ENCODE results near the gene AOPEP. TPM values are rescaled to one million over a fixed set of nuclear protein-coding genes. Genes with fewer than 3 reads are reported as not detected.
A peak's percentile ranks its signal among the peaks of the same experiment; 100 is the strongest.

Gene AOPEP
- total RNA-seq, 1 experiment from 2014 or later, result 14.4 TPM

- H3K4me3 Mint-ChIP-seq, result no peak overlapping the region
- POLR2A ChIA-PET, result interaction anchor here (0.5 kb wide), 1 partner anchor 164 kb away, joined by 3 read pairs; no protein-coding TSS in a partner anchor
- H3K4me1 Mint-ChIP-seq, result peaks cover 48% of the 10 kb centered on the region
- CTCF ChIA-PET, result no interaction called here
- no peaks in the 10 kb centered on the region for H3K36me3 Mint-ChIP-seq
- peak overlapping the region; percentile 46; the same call in 1 of the 2 replicates for H3K27ac Mint-ChIP-seq
- ATAC-seq (no peak), DNase-seq (ENCODE audit: low spot score) (no peak)
- H3K27me3 Mint-ChIP-seq (ENCODE audit: low read depth), result no peaks in the 10 kb centered on the region
- no peaks in the 10 kb centered on the region for H3K9me3 Mint-ChIP-seq
- TF ChIP-seq ERG (CRISPR knock-in tag; IDR thresholded peaks at IDR 0.05), result no peak
- no peak for TF ChIP-seq ZNF416 (CRISPR knock-in tag; IDR thresholded peaks at IDR 0.05)
- no peak for TF ChIP-seq CDX4 (CRISPR knock-in tag; IDR thresholded peaks at IDR 0.05; ENCODE audit: borderline replicate concordance)
- TF ChIP-seq SP1 (CRISPR knock-in tag; conservative IDR thresholded peaks at IDR 0.05), result no peak
- TF ChIP-seq NFYB (CRISPR knock-in tag; conservative IDR thresholded peaks at IDR 0.05; ENCODE audit: low read depth), result no peak
- no peak for TF ChIP-seq ATF2 (CRISPR knock-in tag; IDR thresholded peaks at IDR 0.05; ENCODE audit: borderline replicate concordance, low read depth)
- TF ChIP-seq JUN (CRISPR knock-in tag; IDR thresholded peaks at IDR 0.05), result no peak
- no peak for TF ChIP-seq ZNF121 (CRISPR knock-in tag; IDR thresholded peaks at IDR 0.05)
- no peak for TF ChIP-seq USF2 (CRISPR knock-in tag; IDR thresholded peaks at IDR 0.05)
- TF ChIP-seq ATF3 (CRISPR knock-in tag; conservative IDR thresholded peaks at IDR 0.05), result no peak
- TF ChIP-seq ZSCAN18 (CRISPR knock-in tag; IDR thresholded peaks at IDR 0.05), result no peak
- TF ChIP-seq ZNF263 (CRISPR knock-in tag; IDR thresholded peaks at IDR 0.05; ENCODE audit: low read depth), result no peak
- no peak for TF ChIP-seq ESRRA (CRISPR knock-in tag; IDR thresholded peaks at IDR 0.05; ENCODE audit: borderline replicate concordance)
- no peak for TF ChIP-seq KAT7 (CRISPR knock-in tag; IDR thresholded peaks at IDR 0.05; ENCODE audit: borderline replicate concordance)
- TF ChIP-seq IRF1 (CRISPR knock-in tag; IDR thresholded peaks at IDR 0.05), result no peak
- TF ChIP-seq STAT6 (CRISPR knock-in tag; conservative IDR thresholded peaks at IDR 0.05; ENCODE audit: low read depth), result no peak
- no peak for TF ChIP-seq ZNF671 (CRISPR knock-in tag; IDR thresholded peaks at IDR 0.05)
Observed at GRCh38 chr9:94920420-94921091, 194.1 kb downstream of the AOPEP start.

All from WTC11 (cell line).